WTC11 (cell line): ENCODE measurements around the gene DAAM2. TPM values are rescaled to one million over a fixed set of nuclear protein-coding genes. Genes with fewer than 3 reads are reported as not detected.

Experiments used
- ATAC-seq: fragments of 200-7000 bp; cut with Tn5 transposase; 2 replicates; pipeline ENCODE4 v1.10.0; 2021; ENCODE audit warnings: mild to moderate bottlenecking, moderate library complexity
- CTCF ChIA-PET: fragments of 300-600 bp; sonication (Branson Sonifier 250); formaldehyde crosslinking; loops from one replicate; lab custom pipeline; 2021; ENCODE audit warnings: antibody characterized with exemption; lab: Charles Lee
- POLR2A ChIA-PET: fragments of 350-600 bp; sonication (Branson Sonifier 250); formaldehyde crosslinking; loops from one replicate; lab custom pipeline; 2021; ENCODE audit warnings: antibody characterized with exemption; lab: Charles Lee
- DNase-seq: peaks from one replicate; pipeline ENCODE4 v3.0.0; 2021; ENCODE audit warnings: low spot score
- H3K27ac Mint-ChIP-seq: 2 replicates; pipeline ENCODE4 v1.8.0; 2021; ENCODE audit warnings: mixed read lengths
- H3K27me3 Mint-ChIP-seq: 2 replicates; pipeline ENCODE4 v1.8.0; 2021; ENCODE audit warnings: low read depth, mild to moderate bottlenecking, moderate library complexity, mixed read lengths
- H3K36me3 Mint-ChIP-seq: 2 replicates; pipeline ENCODE4 v1.8.0; 2021; ENCODE audit warnings: mixed read lengths
- H3K4me1 Mint-ChIP-seq: 2 replicates; pipeline ENCODE4 v1.8.0; 2022; ENCODE audit warnings: mixed read lengths
- H3K4me3 Mint-ChIP-seq: 2 replicates; pipeline ENCODE4 v1.8.0; 2021; ENCODE audit warnings: mild to moderate bottlenecking, moderate library complexity, mixed read lengths
- H3K9me3 Mint-ChIP-seq: 2 replicates; pipeline ENCODE4 v1.8.0; 2021; ENCODE audit warnings: mixed read lengths
- ETV6 ChIP-seq: sonication (generic); formaldehyde crosslinking; IDR thresholded peaks from 2 replicates; pipeline ENCODE4 v1.8.1; 2022; ENCODE audit warnings: mild to moderate bottlenecking, missing genetic modification reagents
- FOXK1 ChIP-seq: sonication (generic); formaldehyde crosslinking; IDR thresholded peaks from 2 replicates; pipeline ENCODE4 v1.8.0; 2022; ENCODE audit warnings: mild to moderate bottlenecking, moderate library complexity, missing genetic modification reagents
- FOXP1 ChIP-seq: sonication (generic); formaldehyde crosslinking; IDR thresholded peaks from 2 replicates; pipeline ENCODE4 v1.8.0; 2022; ENCODE audit warnings: missing genetic modification reagents, mild to moderate bottlenecking, moderate library complexity, borderline replicate concordance
- JAZF1 ChIP-seq: fragments of 250-450 bp; sonication (Bioruptor Pico); IDR thresholded peaks from 2 replicates; pipeline ENCODE4 v1.9.0; 2021; ENCODE audit warnings: moderate library complexity, mild to moderate bottlenecking, inconsistent platforms
- MXD4 ChIP-seq: fragments of 250-450 bp; sonication (Bioruptor Pico); IDR thresholded peaks from 2 replicates; pipeline ENCODE4 v1.8.0; 2021; ENCODE audit warnings: mild to moderate bottlenecking, moderate library complexity, borderline replicate concordance
- OVOL2 ChIP-seq: fragments of 250-450 bp; sonication (Bioruptor Pico); IDR thresholded peaks from 2 replicates; pipeline ENCODE4 v1.9.0; 2021; ENCODE audit warnings: mild to moderate bottlenecking, borderline replicate concordance
- RORB ChIP-seq: fragments of 250-450 bp; sonication (Bioruptor Pico); IDR thresholded peaks from 2 replicates; pipeline ENCODE4 v1.9.0; 2021; ENCODE audit warnings: mild to moderate bottlenecking
- SP1 ChIP-seq: sonication (generic); formaldehyde crosslinking; conservative IDR thresholded peaks from 2 replicates; pipeline ENCODE4 v1.8.1; 2022; ENCODE audit warnings: missing genetic modification reagents
- TEAD1 ChIP-seq: sonication (generic); formaldehyde crosslinking; IDR thresholded peaks from 2 replicates; pipeline ENCODE4 v1.8.0; 2022; ENCODE audit warnings: mild to moderate bottlenecking, missing genetic modification reagents
- ZNF138 ChIP-seq: sonication (generic); formaldehyde crosslinking; conservative IDR thresholded peaks from 2 replicates; pipeline ENCODE4 v1.8.1; 2022; ENCODE audit warnings: mild to moderate bottlenecking, moderate library complexity, missing genetic modification reagents
- ZNF263 ChIP-seq: sonication (generic); formaldehyde crosslinking; IDR thresholded peaks from 2 replicates; pipeline ENCODE4 v1.8.1; 2022; ENCODE audit warnings: low read depth, mild to moderate bottlenecking, moderate library complexity, missing genetic modification reagents
- ZNF317 ChIP-seq: sonication (generic); formaldehyde crosslinking; IDR thresholded peaks from 2 replicates; pipeline ENCODE4 v1.8.1; 2023; ENCODE audit warnings: low read depth, mild to moderate bottlenecking, moderate library complexity, missing genetic modification reagents, borderline replicate concordance
- total RNA-seq: library from RNA; stranded (reverse); gene quantifications from 3 replicates; pipeline ENCODE4 v1.2.3, GENCODE V29; 2021
- TF ChIP-seq, protein P1 (sequence below): sonication (generic); formaldehyde crosslinking; IDR thresholded peaks from 2 replicates; pipeline ENCODE4 v1.8.1; 2022; ENCODE audit warnings: missing genetic modification reagents, borderline replicate concordance
- TF ChIP-seq, protein P2 (sequence below): sonication (generic); formaldehyde crosslinking; IDR thresholded peaks from 2 replicates; pipeline ENCODE4 v1.8.1; 2023; ENCODE audit warnings: mild to moderate bottlenecking, missing genetic modification reagents
- TF ChIP-seq, protein P3 (sequence below): fragments of 250-450 bp; sonication (Bioruptor Pico); IDR thresholded peaks from 2 replicates; pipeline ENCODE4 v1.9.0; 2021; ENCODE audit warnings: mild to moderate bottlenecking
- TF ChIP-seq, protein P4 (sequence below): sonication (generic); formaldehyde crosslinking; conservative IDR thresholded peaks from 2 replicates; pipeline ENCODE4 v1.8.1; 2022; ENCODE audit warnings: mild to moderate bottlenecking, missing genetic modification reagents
- TF ChIP-seq, protein P5 (sequence below): sonication (generic); formaldehyde crosslinking; IDR thresholded peaks from 2 replicates; pipeline ENCODE4 v1.8.1; 2022; ENCODE audit warnings: low read depth, mild to moderate bottlenecking, moderate library complexity, missing genetic modification reagents, borderline replicate concordance
- TF ChIP-seq, protein P6 (sequence below): sonication (generic); formaldehyde crosslinking; IDR thresholded peaks from 2 replicates; pipeline ENCODE4 v1.8.0; 2023; ENCODE audit warnings: mild to moderate bottlenecking, missing genetic modification reagents
- TF ChIP-seq, protein P7 (sequence below): sonication (generic); formaldehyde crosslinking; IDR thresholded peaks from 2 replicates; pipeline ENCODE4 v1.8.1; 2023; ENCODE audit warnings: mild to moderate bottlenecking, moderate library complexity, missing genetic modification reagents

The DAAM2 gene
- total RNA-seq, 1 experiment from 2014 or later = 2.0 TPM

DNA sequence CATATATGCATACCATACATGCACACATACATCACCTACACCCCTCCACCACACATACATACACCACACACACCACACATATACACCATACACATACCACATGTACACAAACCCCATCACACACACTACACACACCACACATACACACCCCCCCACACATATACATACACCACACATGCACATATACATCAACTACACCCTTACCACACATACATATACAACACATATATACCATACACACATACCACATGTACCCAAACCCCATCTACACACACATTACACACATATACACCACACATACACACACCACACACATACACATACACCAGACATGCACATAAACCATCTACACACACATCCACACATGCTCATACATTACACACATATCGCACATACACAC lies 52.7 kb downstream of the DAAM2 start:
- H3K27ac Mint-ChIP-seq = no peak overlapping the region
- H3K36me3 Mint-ChIP-seq = no peaks in the 10 kb centered on the region
- H3K9me3 Mint-ChIP-seq = no peaks in the 10 kb centered on the region; the same call in 1 of the 2 replicates
- ChIA-PET POLR2A (no interaction called here), CTCF (no interaction called here)
- DNase-seq (no peak), ATAC-seq (no peak)
- H3K4me3 Mint-ChIP-seq = no peak overlapping the region
- no peak for TF ChIP-seq RORB (CRISPR knock-in tag)
- TF ChIP-seq ZNF138 (CRISPR knock-in tag) = no peak
- TF ChIP-seq ETV6 (CRISPR knock-in tag) = no peak
- TF ChIP-seq FOXK1 (CRISPR knock-in tag) = no peak
- no peak for TF ChIP-seq OVOL2
- TF ChIP-seq SP1 (CRISPR knock-in tag) = no peak
- TF ChIP-seq TEAD1 (CRISPR knock-in tag) = no peak
- TF ChIP-seq, protein P1, sequence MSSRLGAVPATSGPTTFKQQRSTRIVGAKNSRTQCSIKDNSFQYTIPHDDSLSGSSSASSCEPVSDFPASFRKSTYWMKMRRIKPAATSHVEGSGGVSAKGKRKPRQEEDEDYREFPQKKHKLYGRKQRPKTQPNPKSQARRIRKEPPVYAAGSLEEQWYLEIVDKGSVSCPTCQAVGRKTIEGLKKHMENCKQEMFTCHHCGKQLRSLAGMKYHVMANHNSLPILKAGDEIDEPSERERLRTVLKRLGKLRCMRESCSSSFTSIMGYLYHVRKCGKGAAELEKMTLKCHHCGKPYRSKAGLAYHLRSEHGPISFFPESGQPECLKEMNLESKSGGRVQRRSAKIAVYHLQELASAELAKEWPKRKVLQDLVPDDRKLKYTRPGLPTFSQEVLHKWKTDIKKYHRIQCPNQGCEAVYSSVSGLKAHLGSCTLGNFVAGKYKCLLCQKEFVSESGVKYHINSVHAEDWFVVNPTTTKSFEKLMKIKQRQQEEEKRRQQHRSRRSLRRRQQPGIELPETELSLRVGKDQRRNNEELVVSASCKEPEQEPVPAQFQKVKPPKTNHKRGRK = no peak
- no peak for TF ChIP-seq ZNF317 (CRISPR knock-in tag)
- no peak for TF ChIP-seq MXD4 (CRISPR knock-in tag)
- TF ChIP-seq, protein P2, sequence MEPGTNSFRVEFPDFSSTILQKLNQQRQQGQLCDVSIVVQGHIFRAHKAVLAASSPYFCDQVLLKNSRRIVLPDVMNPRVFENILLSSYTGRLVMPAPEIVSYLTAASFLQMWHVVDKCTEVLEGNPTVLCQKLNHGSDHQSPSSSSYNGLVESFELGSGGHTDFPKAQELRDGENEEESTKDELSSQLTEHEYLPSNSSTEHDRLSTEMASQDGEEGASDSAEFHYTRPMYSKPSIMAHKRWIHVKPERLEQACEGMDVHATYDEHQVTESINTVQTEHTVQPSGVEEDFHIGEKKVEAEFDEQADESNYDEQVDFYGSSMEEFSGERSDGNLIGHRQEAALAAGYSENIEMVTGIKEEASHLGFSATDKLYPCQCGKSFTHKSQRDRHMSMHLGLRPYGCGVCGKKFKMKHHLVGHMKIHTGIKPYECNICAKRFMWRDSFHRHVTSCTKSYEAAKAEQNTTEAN = no peak
- no peak for TF ChIP-seq ZNF263 (CRISPR knock-in tag)
- no peak for TF ChIP-seq JAZF1
- TF ChIP-seq, protein P3, sequence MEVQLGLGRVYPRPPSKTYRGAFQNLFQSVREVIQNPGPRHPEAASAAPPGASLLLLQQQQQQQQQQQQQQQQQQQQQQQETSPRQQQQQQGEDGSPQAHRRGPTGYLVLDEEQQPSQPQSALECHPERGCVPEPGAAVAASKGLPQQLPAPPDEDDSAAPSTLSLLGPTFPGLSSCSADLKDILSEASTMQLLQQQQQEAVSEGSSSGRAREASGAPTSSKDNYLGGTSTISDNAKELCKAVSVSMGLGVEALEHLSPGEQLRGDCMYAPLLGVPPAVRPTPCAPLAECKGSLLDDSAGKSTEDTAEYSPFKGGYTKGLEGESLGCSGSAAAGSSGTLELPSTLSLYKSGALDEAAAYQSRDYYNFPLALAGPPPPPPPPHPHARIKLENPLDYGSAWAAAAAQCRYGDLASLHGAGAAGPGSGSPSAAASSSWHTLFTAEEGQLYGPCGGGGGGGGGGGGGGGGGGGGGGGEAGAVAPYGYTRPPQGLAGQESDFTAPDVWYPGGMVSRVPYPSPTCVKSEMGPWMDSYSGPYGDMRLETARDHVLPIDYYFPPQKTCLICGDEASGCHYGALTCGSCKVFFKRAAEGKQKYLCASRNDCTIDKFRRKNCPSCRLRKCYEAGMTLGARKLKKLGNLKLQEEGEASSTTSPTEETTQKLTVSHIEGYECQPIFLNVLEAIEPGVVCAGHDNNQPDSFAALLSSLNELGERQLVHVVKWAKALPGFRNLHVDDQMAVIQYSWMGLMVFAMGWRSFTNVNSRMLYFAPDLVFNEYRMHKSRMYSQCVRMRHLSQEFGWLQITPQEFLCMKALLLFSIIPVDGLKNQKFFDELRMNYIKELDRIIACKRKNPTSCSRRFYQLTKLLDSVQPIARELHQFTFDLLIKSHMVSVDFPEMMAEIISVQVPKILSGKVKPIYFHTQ (CRISPR knock-in tag) = no peak
- TF ChIP-seq, protein P4, sequence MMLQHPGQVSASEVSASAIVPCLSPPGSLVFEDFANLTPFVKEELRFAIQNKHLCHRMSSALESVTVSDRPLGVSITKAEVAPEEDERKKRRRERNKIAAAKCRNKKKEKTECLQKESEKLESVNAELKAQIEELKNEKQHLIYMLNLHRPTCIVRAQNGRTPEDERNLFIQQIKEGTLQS = no peak
- no peak for TF ChIP-seq FOXP1 (CRISPR knock-in tag)
- TF ChIP-seq, protein P5, sequence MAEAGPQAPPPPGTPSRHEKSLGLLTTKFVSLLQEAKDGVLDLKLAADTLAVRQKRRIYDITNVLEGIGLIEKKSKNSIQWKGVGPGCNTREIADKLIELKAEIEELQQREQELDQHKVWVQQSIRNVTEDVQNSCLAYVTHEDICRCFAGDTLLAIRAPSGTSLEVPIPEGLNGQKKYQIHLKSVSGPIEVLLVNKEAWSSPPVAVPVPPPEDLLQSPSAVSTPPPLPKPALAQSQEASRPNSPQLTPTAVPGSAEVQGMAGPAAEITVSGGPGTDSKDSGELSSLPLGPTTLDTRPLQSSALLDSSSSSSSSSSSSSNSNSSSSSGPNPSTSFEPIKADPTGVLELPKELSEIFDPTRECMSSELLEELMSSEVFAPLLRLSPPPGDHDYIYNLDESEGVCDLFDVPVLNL = no peak
- TF ChIP-seq, protein P6, sequence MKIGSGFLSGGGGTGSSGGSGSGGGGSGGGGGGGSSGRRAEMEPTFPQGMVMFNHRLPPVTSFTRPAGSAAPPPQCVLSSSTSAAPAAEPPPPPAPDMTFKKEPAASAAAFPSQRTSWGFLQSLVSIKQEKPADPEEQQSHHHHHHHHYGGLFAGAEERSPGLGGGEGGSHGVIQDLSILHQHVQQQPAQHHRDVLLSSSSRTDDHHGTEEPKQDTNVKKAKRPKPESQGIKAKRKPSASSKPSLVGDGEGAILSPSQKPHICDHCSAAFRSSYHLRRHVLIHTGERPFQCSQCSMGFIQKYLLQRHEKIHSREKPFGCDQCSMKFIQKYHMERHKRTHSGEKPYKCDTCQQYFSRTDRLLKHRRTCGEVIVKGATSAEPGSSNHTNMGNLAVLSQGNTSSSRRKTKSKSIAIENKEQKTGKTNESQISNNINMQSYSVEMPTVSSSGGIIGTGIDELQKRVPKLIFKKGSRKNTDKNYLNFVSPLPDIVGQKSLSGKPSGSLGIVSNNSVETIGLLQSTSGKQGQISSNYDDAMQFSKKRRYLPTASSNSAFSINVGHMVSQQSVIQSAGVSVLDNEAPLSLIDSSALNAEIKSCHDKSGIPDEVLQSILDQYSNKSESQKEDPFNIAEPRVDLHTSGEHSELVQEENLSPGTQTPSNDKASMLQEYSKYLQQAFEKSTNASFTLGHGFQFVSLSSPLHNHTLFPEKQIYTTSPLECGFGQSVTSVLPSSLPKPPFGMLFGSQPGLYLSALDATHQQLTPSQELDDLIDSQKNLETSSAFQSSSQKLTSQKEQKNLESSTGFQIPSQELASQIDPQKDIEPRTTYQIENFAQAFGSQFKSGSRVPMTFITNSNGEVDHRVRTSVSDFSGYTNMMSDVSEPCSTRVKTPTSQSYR = no peak
- TF ChIP-seq, protein P7, sequence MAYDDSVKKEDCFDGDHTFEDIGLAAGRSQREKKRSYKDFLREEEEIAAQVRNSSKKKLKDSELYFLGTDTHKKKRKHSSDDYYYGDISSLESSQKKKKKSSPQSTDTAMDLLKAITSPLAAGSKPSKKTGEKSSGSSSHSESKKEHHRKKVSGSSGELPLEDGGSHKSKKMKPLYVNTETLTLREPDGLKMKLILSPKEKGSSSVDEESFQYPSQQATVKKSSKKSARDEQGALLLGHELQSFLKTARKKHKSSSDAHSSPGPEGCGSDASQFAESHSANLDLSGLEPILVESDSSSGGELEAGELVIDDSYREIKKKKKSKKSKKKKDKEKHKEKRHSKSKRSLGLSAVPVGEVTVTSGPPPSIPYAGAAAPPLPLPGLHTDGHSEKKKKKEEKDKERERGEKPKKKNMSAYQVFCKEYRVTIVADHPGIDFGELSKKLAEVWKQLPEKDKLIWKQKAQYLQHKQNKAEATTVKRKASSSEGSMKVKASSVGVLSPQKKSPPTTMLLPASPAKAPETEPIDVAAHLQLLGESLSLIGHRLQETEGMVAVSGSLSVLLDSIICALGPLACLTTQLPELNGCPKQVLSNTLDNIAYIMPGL (CRISPR knock-in tag) = no peak
- no peaks in the 10 kb centered on the region for H3K27me3 Mint-ChIP-seq
- H3K4me1 Mint-ChIP-seq = peaks cover 21% of the 10 kb centered on the region
